Measurements from ENCODE around the gene ALPL. TPM values are rescaled to one million over a fixed set of nuclear protein-coding genes. Genes with fewer than 3 reads are reported as not detected.
A peak's percentile ranks its signal among the peaks of the same experiment; 100 is the strongest.

Gene ALPL
- polyA plus RNA-seq, 2 of the 4 experiments (the other 2 are of a cell fraction) = 0.06 to 0.31 TPM

DNA sequence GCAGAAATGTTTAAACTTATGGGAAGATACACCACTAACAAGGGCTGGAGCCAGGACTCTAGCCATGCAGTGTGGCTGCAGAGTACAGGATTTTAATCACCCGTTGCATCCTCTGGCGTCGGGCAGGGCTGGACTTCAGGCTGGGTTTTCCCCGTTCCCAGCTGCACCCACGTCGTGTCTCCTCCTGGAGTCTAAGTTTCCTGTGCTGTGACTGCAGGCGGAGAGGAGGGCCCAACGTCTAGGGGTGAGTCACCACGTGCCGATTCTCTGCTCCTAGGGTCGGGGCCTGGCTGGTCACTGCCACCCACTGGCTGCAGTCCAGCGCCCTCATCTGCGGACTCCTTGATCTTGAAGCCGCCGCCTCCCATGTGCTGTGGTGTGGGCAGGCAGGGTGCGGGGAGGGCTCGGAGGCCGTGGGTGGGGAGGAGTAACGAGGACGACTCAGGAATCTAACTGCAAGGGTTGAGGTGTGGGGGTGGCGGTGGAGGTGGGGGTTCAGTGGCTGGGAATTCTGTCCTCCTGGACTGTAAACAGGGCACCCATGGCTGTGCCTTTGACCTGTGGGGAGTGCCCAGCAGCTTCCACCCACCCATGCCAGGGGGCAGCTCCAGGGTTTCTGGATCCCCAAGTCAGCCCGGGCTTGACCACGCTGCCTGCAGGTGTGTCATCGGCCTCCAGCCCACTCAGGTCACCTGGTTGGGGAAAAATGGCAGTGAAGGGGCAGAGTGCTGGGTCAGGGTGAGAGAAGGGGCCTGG lies 77.8 kb downstream of the ALPL start (continued):
- TF ChIP-seq MAX (IDR thresholded peaks at IDR 0.05) = peak; percentile 83
- TF ChIP-seq EHMT2 (IDR thresholded peaks at IDR 0.05; ENCODE audit: low read depth) = no peak
- no peak for TF ChIP-seq HOXA7 (CRISPR knock-in tag; IDR thresholded peaks at IDR 0.05)
- peak; percentile 37; the same call in 1 of the 2 replicates for TF ChIP-seq USF2 (IDR thresholded peaks at IDR 0.05)
- no peak for TF ChIP-seq HES2 (IDR thresholded peaks at IDR 0.05)
- TF ChIP-seq MAZ (IDR thresholded peaks at IDR 0.05; ENCODE audit: borderline replicate concordance, low read depth, low read length) = no peak

DNA sequence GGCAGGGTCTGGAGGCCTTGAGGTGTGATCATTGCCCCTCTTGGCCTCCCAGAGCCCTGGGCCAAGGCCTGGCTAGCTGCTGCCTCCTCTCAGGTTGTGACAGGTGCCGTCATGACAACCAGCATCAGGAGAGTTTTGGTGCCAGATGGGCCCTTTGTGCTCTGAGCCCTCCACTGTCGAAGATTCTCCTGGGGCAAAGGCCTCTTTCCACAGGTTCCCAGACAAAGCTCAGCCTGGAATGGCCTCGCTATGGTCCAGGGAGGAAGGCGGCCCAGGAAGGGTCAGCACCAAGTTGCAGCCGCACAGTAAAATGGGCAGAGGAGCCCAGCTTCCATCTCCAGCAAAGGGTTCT lies 78.4 kb downstream of the ALPL start:
- CTCF ChIA-PET = interaction anchor here (1.5 kb wide), 1 partner anchor 219 kb away, joined by 6 read pairs; no protein-coding TSS in a partner anchor
- no peaks in the 10 kb centered on the region for H3K9me3 ChIP-seq
- ATAC-seq (no peak; a peak in 2 of 6 replicates), DNase-seq (ENCODE audit: low read depth in 1 of 2, low spot score in 1 of 2) (no peak), FAIRE-seq (no peak)
- peaks cover 20% of the 10 kb centered on the region for H3K4me1 ChIP-seq
- TF ChIP-seq ATOH8 (CRISPR knock-in tag; IDR thresholded peaks at IDR 0.05; ENCODE audit: low read depth) (no peak), RAD21 (conservative IDR thresholded peaks at IDR 0.05 in 1 of 2, IDR thresholded peaks at IDR 0.05 in 1 of 2) (no peak)
- H3K4me2 ChIP-seq = peak overlapping the region; percentile 63
- H3K27ac ChIP-seq = peak overlapping the region; percentile 57 to 77; a peak in 5 of 6 replicates
- WGBS (ENCODE audit: missing lambda C conversion rate) = 96% methylated on average over 3 of the region's 5 CpGs
- POLR2A ChIA-PET = no interaction called here
- no peak overlapping the region for H3K4me3 ChIP-seq

DNA sequence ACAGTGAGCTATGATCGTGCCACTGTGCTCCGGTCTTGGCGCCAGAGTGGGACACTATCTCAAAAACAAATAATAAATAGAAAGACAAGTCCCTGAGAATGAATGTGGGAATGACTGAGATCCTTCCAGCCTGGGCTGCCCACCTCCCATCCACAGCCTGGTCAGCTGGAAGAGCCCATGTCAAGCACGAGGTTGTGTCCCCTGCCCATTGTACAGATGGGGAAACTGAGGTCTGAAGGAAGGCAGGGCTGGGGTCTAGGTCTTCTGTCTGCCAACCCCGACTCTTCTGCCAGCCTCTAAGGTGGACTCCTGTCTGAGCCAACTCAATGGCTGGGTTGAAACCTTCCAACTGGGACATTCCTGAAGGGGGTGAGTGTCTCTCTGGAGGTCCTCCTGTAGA lies 80.4 kb downstream of the ALPL start:
- FAIRE-seq = no peak
- POLR2A ChIA-PET = no interaction called here
- no peaks in the 10 kb centered on the region for H3K9me3 ChIP-seq
- peaks cover 20% of the 10 kb centered on the region for H3K4me1 ChIP-seq
- no peak overlapping the region for H3K27ac ChIP-seq
- CTCF ChIA-PET = no interaction called here
- no peak overlapping the region for H3K4me2 ChIP-seq
- H3K4me3 ChIP-seq = no peak overlapping the region
- 90% methylated on average over 4 of the region's 5 CpGs for WGBS (ENCODE audit: missing lambda C conversion rate)
- DNase-seq (ENCODE audit: low read depth in 1 of 2, low spot score in 1 of 2) = no peak
- no peak for TF ChIP-seq ZSCAN20 (CRISPR knock-in tag; IDR thresholded peaks at IDR 0.05)
- no peak for TF ChIP-seq PHF8 (IDR thresholded peaks at IDR 0.05; ENCODE audit: borderline replicate concordance, low read depth)
- TF ChIP-seq, protein P1, sequence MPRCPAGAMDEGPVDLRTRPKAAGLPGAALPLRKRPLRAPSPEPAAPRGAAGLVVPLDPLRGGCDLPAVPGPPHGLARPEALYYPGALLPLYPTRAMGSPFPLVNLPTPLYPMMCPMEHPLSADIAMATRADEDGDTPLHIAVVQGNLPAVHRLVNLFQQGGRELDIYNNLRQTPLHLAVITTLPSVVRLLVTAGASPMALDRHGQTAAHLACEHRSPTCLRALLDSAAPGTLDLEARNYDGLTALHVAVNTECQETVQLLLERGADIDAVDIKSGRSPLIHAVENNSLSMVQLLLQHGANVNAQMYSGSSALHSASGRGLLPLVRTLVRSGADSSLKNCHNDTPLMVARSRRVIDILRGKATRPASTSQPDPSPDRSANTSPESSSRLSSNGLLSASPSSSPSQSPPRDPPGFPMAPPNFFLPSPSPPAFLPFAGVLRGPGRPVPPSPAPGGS (IDR thresholded peaks at IDR 0.05) = no peak
- no peak for TF ChIP-seq CHD2 (IDR thresholded peaks at IDR 0.05; ENCODE audit: low read length, partially characterized antibody)
- TF ChIP-seq SMC3 (IDR thresholded peaks at IDR 0.05) = no peak
- no peak for TF ChIP-seq NPAS2 (CRISPR knock-in tag; IDR thresholded peaks at IDR 0.05; ENCODE audit: borderline replicate concordance)
- TF ChIP-seq TFCP2L1 (CRISPR knock-in tag; IDR thresholded peaks at IDR 0.05) = no peak
- TF ChIP-seq NR3C1 (IDR thresholded peaks at IDR 0.05) = no peak
- TF ChIP-seq BHLHE40 (IDR thresholded peaks at IDR 0.05; ENCODE audit: low read depth, low read length) = no peak
- no peak for TF ChIP-seq JUNB (IDR thresholded peaks at IDR 0.05)
- no peak for TF ChIP-seq GATA3 (IDR thresholded peaks at IDR 0.05; ENCODE audit: borderline replicate concordance)
- no peak for TF ChIP-seq POLR2AphosphoS2 (conservative IDR thresholded peaks at IDR 0.05; ENCODE audit: low read length)
- no peak for ATAC-seq

Data from A549 (cell line).